Vagina (tissue), 2 donors: ENCODE data around the gene ARAP3.

Source experiments
- CTCF ChIP-seq, 3 experiments: fragments of 450-650 bp in 2 of 3; fragments of 200-600 bp in 1 of 3; sonication (generic) in 1 of 3; IDR thresholded peaks; one replicate each; pipeline ENCODE4 v1.5.1; 2017 to 2019; ENCODE audit warnings: antibody characterized with exemption in 3 of 3, mild to moderate bottlenecking in 2 of 3, moderate library complexity in 2 of 3
- POLR2A ChIP-seq, 2 donors: fragments of 450-650 bp; IDR thresholded peaks; one replicate each; pipeline ENCODE4 v1.6.1; 2017; ENCODE audit warnings: antibody characterized with exemption in 2 of 2, mild to moderate bottlenecking in 2 of 2, moderate library complexity in 2 of 2
- POLR2AphosphoS5 ChIP-seq, 2 donors: sonication (generic); formaldehyde crosslinking; IDR thresholded peaks; one replicate each; pipeline ENCODE4 v1.9.0; 2017; ENCODE audit warnings: antibody characterized with exemption in 2 of 2, mild to moderate bottlenecking in 2 of 2, low read depth in 1 of 2; ENCODE audit not compliant: insufficient read depth in 1 of 2

DNA sequence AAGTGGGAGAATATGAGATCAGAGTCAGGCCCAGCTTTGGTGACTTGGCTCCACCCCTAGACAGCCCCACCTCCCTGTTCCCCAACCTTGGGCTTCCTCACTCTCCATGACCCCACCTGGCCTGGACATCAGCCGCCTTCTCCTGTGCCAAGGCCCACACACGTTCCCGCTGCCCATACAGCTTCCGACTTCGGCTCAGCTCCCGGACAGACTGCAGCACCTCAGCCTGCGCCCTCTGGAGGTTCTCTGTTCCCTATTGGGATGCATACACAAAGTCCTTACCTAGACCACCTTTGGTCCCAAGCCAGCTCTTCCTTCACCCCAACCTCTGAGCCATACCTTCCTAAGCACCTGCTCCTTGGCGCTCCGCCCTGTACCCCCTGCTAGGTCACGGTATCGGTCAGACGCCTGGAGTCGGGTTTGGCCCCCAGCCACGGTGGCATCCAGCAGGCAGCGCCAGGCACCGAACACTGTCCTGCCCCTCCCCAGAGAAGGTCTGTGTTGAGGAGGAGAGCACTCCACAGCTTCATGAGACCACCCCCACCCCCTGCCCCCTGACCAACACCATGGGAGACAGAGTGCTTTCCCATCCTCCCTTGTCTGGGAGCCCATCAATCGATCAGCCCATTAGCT lies 32.9 kb downstream of the ARAP3 start:
- TF ChIP-seq CTCF (IDR thresholded peaks at IDR 0.05) (no peak), POLR2A (IDR thresholded peaks at IDR 0.05) (no peak), POLR2AphosphoS5 (IDR thresholded peaks at IDR 0.05; ENCODE audit: insufficient read depth in 1 of 2, low read depth in 1 of 2) (no peak)
